Mesothelial cell of epicardium (in vitro differentiated cells): ENCODE results near the gene DNAH17. TPM values are rescaled to one million over a fixed set of nuclear protein-coding genes. Genes with fewer than 3 reads are reported as not detected.

Experiments used
- DNase-seq, 2 experiments: peaks; one replicate each; pipeline ENCODE4 v3.0.0; 2021; ENCODE audit warnings: low spot score in 2 of 2; ENCODE audit not compliant: unreplicated experiment in 2 of 2
- H3K27ac Mint-ChIP-seq: 2 replicates; pipeline ENCODE4 v1.8.0; 2021; ENCODE audit warnings: mixed read lengths
- H3K27me3 Mint-ChIP-seq: 2 replicates; pipeline ENCODE4 v1.8.0; 2021; ENCODE audit warnings: low read depth, mixed read lengths
- H3K36me3 Mint-ChIP-seq: 2 replicates; pipeline ENCODE4 v1.8.0; 2021; ENCODE audit warnings: mixed read lengths
- H3K4me1 Mint-ChIP-seq: 2 replicates; pipeline ENCODE4 v1.8.0; 2021; ENCODE audit warnings: mixed read lengths
- H3K4me3 Mint-ChIP-seq: 2 replicates; pipeline ENCODE4 v1.8.0; 2021; ENCODE audit warnings: mild to moderate bottlenecking, moderate library complexity, mixed read lengths
- H3K9me3 Mint-ChIP-seq: 2 replicates; pipeline ENCODE4 v1.8.0; 2021; ENCODE audit warnings: mixed read lengths
- total RNA-seq: library from RNA; stranded (reverse); gene quantifications from 3 replicates; pipeline ENCODE4 v1.2.1, GENCODE V29; 2021
- TF ChIP-seq, protein P1 (sequence below): fragments of 200-600 bp; sonication (generic); IDR thresholded peaks from one replicate; pipeline ENCODE4 v1.5.0; 2021; ENCODE audit warnings: antibody characterized with exemption; ENCODE audit not compliant: unreplicated experiment

Gene DNAH17
- total RNA-seq, 1 donor from 2014 or later = 0.87 TPM

DNA sequence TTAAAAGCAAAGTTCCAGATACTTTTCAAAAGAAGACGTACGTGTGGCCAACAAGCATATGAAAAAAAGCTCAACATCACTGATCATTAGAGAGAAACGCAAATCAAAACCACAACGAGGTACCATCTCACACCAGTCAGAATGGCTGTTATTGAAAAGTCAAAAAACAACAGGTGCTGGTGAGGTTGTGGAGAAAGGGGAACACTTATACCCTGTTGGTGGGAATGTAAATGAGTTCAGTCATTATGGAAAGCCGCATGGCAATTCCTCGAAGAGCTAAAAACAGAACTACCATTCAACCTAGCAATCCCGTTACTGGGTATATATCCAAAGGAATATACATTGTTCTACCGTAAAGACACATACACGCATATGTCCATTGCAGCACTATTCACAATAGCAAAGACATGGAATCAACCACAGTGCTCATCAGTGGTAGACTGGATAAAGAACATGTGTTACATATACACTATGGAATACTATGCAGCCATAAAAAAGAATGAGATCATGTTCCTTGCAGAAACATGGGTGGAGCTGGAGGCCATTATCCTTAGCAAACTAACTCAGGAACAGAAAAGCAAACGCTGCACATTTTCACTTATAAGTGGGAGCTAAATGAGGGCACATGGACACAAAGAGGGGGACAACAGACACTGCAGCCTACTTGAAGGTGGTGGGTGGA, 31.1 kb upstream of the DNAH17 start:
- no peak overlapping the region for H3K27ac Mint-ChIP-seq
- no peaks in the 10 kb centered on the region for H3K36me3 Mint-ChIP-seq
- peaks cover 7% of the 10 kb centered on the region for H3K4me1 Mint-ChIP-seq
- no peak overlapping the region for H3K4me3 Mint-ChIP-seq
- DNase-seq = no peak
- H3K9me3 Mint-ChIP-seq = no peaks in the 10 kb centered on the region
- TF ChIP-seq, protein P1, sequence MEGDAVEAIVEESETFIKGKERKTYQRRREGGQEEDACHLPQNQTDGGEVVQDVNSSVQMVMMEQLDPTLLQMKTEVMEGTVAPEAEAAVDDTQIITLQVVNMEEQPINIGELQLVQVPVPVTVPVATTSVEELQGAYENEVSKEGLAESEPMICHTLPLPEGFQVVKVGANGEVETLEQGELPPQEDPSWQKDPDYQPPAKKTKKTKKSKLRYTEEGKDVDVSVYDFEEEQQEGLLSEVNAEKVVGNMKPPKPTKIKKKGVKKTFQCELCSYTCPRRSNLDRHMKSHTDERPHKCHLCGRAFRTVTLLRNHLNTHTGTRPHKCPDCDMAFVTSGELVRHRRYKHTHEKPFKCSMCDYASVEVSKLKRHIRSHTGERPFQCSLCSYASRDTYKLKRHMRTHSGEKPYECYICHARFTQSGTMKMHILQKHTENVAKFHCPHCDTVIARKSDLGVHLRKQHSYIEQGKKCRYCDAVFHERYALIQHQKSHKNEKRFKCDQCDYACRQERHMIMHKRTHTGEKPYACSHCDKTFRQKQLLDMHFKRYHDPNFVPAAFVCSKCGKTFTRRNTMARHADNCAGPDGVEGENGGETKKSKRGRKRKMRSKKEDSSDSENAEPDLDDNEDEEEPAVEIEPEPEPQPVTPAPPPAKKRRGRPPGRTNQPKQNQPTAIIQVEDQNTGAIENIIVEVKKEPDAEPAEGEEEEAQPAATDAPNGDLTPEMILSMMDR = no peak
- no peaks in the 10 kb centered on the region for H3K27me3 Mint-ChIP-seq

DNA sequence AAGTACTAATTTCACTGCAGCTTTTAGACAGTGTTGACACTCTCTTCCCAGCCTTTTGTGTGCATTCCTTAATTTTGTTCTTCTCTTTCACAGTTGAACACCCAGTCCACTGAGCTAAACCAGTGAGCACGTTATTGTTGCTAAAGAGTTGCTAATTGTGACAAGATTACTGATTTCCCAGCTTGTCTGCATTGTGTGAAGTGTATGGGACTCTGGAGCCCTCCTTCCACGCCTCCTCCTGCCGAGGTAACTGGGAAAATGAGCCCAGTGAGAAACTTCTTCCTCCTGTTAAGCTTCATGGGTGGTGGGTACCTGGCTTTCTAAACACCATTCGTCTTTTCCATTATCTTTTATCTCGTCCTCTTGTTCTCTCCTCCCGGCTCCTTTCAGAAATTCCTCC, 29.8 kb upstream of the DNAH17 start:
- peaks cover 7% of the 10 kb centered on the region for H3K4me1 Mint-ChIP-seq
- DNase-seq = no peak
- H3K4me3 Mint-ChIP-seq = no peak overlapping the region
- TF ChIP-seq, protein P1 = no peak
- no peaks in the 10 kb centered on the region for H3K36me3 Mint-ChIP-seq
- H3K9me3 Mint-ChIP-seq = no peaks in the 10 kb centered on the region
- no peaks in the 10 kb centered on the region for H3K27me3 Mint-ChIP-seq
- no peak overlapping the region for H3K27ac Mint-ChIP-seq

DNA sequence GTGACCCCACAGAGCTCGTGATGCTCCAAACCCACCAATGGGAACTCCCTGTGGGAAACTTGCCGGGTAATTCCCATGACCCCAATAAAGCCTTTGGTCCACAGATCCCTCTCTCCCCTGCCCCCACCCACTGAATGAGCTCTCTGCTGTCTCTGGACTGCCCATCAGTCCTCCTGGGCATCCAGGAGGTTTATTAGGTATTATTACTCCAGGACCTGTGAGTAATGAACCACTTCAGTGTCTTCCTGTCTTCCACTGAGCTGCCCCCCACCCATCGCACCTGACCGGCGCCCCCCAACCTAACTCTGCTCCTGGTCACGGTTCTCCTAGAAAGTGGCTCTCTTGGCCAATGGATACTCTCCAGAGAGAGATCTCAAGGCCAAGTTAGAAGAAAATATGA, 28.7 kb upstream of the DNAH17 start:
- Mint-ChIP-seq H3K4me1 (peaks cover 7% of the 10 kb centered on the region), H3K4me3 (no peak overlapping the region), H3K36me3 (no peaks in the 10 kb centered on the region), H3K27ac (no peak overlapping the region), H3K27me3 (no peaks in the 10 kb centered on the region), H3K9me3 (no peaks in the 10 kb centered on the region)
- TF ChIP-seq, protein P1 = no peak
- DNase-seq = no peak

DNA sequence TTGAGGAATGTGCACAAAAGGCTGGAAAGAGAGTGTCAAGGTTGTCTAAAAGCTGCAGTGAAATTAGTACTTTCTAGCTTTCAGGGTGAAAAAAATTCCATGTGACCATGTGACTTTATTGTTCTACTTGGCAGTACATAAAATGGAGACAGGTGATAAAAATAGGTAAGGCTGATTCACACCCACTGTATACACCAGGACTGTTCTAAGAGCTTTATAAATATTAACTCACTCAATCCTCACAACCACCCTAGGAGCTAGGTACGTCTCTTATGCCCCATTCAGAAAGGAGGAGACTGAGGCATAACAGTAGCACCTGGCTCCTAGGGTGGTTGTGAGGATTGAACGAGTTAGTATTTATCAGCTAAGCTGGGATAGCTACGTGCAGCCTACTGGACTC, 28.2 kb upstream of the DNAH17 start:
- TF ChIP-seq, protein P1 = no peak
- Mint-ChIP-seq H3K36me3 (no peaks in the 10 kb centered on the region), H3K27ac (no peak overlapping the region), H3K9me3 (no peaks in the 10 kb centered on the region), H3K4me3 (no peak overlapping the region), H3K27me3 (no peaks in the 10 kb centered on the region), H3K4me1 (peaks cover 7% of the 10 kb centered on the region)
- DNase-seq = no peak

DNA sequence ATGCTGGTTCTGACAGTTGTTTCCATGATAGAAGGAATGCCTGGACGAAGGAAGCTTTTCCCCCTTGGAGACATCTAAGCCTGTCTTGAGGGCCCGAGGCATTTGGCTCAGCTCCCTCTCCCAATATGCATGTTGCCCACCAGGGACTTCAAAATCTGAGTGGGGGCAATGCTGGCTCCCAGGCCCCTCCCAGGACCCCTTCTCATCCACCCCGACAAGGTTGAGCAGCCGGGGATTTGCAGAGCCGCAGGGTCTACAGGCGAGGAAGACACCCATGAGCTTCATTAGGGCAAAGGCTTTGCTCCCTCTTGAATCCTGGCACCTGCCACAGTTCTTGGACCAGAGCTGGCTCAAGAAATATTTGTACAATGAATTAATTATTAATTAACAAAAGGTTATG, 25.1 kb upstream of the DNAH17 start:
- Mint-ChIP-seq H3K27ac (no peak overlapping the region), H3K36me3 (no peaks in the 10 kb centered on the region), H3K27me3 (no peaks in the 10 kb centered on the region), H3K4me1 (peaks cover 19% of the 10 kb centered on the region), H3K4me3 (no peak overlapping the region), H3K9me3 (no peaks in the 10 kb centered on the region)
- TF ChIP-seq, protein P1 = no peak
- DNase-seq = no peak
